ENCODE results near the gene CAMK2N2. TPM values are rescaled to one million over a fixed set of nuclear protein-coding genes. Genes with fewer than 3 reads are reported as not detected.

The CAMK2N2 gene
- total RNA-seq, 1 donor from 2014 or later: not detected

- no peak overlapping the region for H2AFZ ChIP-seq (replicated peaks)
- no peaks in the 10 kb centered on the region for H3K79me2 ChIP-seq (ENCODE audit: low read depth)
These were observed 21.6 kb downstream of the CAMK2N2 start for GRCh38 chr3:184239708-184240107.

GRCh38 chr3:184239221-184239620 lies 22.1 kb downstream of the CAMK2N2 start:
- Histone ChIP-seq H3K4me1 (no peaks in the 10 kb centered on the region), H3F3A (ENCODE audit: low read depth) (peaks cover 5% of the 10 kb centered on the region), H3K79me2 (ENCODE audit: low read depth) (no peaks in the 10 kb centered on the region), H4K20me1 (ENCODE audit: low read depth) (peaks cover 31% of the 10 kb centered on the region), H3K27me3 (peaks cover 5% of the 10 kb centered on the region), H3K4me3 (no peak overlapping the region), H3K9me3 (ENCODE audit: low read depth) (no peaks in the 10 kb centered on the region), H3K36me3 (no peaks in the 10 kb centered on the region), H3K27ac (no peak overlapping the region), H3K4me2 (no peak overlapping the region), H3K9ac (no peak overlapping the region), H2AFZ (replicated peaks) (no peak overlapping the region)
- TF ChIP-seq, protein P1, sequence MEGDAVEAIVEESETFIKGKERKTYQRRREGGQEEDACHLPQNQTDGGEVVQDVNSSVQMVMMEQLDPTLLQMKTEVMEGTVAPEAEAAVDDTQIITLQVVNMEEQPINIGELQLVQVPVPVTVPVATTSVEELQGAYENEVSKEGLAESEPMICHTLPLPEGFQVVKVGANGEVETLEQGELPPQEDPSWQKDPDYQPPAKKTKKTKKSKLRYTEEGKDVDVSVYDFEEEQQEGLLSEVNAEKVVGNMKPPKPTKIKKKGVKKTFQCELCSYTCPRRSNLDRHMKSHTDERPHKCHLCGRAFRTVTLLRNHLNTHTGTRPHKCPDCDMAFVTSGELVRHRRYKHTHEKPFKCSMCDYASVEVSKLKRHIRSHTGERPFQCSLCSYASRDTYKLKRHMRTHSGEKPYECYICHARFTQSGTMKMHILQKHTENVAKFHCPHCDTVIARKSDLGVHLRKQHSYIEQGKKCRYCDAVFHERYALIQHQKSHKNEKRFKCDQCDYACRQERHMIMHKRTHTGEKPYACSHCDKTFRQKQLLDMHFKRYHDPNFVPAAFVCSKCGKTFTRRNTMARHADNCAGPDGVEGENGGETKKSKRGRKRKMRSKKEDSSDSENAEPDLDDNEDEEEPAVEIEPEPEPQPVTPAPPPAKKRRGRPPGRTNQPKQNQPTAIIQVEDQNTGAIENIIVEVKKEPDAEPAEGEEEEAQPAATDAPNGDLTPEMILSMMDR (IDR thresholded peaks at IDR 0.05): no peak
- TF ChIP-seq EZH2phosphoT487 (IDR thresholded peaks at IDR 0.05) (no peak), EZH2 (IDR thresholded peaks at IDR 0.05) (no peak)
- H3K27ac Mint-ChIP-seq: no peak overlapping the region
- H3K36me3 Mint-ChIP-seq: peaks cover 1% of the 10 kb centered on the region
- H3K4me3 Mint-ChIP-seq: no peak overlapping the region
- H3K4me1 Mint-ChIP-seq: no peaks in the 10 kb centered on the region
- no peaks in the 10 kb centered on the region for H3K9me3 Mint-ChIP-seq
- H3K27me3 Mint-ChIP-seq (ENCODE audit: insufficient read depth, low read depth): peaks cover 14% of the 10 kb centered on the region
- DNase-seq (ENCODE audit: low spot score): no peak

More at GRCh38 chr3:184239708-184240107, 21.6 kb downstream of the CAMK2N2 start:
- Mint-ChIP-seq H3K4me3 (no peak overlapping the region), H3K4me1 (no peaks in the 10 kb centered on the region), H3K27ac (no peak overlapping the region), H3K27me3 (ENCODE audit: insufficient read depth, low read depth) (peaks cover 14% of the 10 kb centered on the region), H3K36me3 (peaks cover 1% of the 10 kb centered on the region), H3K9me3 (no peaks in the 10 kb centered on the region)
- H3K27ac ChIP-seq: no peak overlapping the region
- H3K4me3 ChIP-seq: no peak overlapping the region
- no peaks in the 10 kb centered on the region for H3K9me3 ChIP-seq (ENCODE audit: low read depth)
- TF ChIP-seq EZH2 (IDR thresholded peaks at IDR 0.05) (no peak), EZH2phosphoT487 (IDR thresholded peaks at IDR 0.05) (no peak)
- TF ChIP-seq, protein P1 (IDR thresholded peaks at IDR 0.05): no peak
- no peaks in the 10 kb centered on the region for H3K36me3 ChIP-seq
- peaks cover 5% of the 10 kb centered on the region for H3F3A ChIP-seq (ENCODE audit: low read depth)
- no peak overlapping the region for H3K4me2 ChIP-seq
- no peak overlapping the region for H3K9ac ChIP-seq
- H3K4me1 ChIP-seq: no peaks in the 10 kb centered on the region
- H4K20me1 ChIP-seq (ENCODE audit: low read depth): peaks cover 31% of the 10 kb centered on the region
- no peak for DNase-seq (ENCODE audit: low spot score)
- no peaks in the 10 kb centered on the region for H3K27me3 ChIP-seq

GRCh38 chr3:184238246-184238818 lies 23.0 kb downstream of the CAMK2N2 start:
- Histone ChIP-seq H3K4me1 (no peaks in the 10 kb centered on the region), H3K9ac (no peak overlapping the region), H2AFZ (replicated peaks) (no peak overlapping the region), H3F3A (ENCODE audit: low read depth) (peaks cover 5% of the 10 kb centered on the region), H3K27ac (no peak overlapping the region), H3K4me2 (no peak overlapping the region), H3K4me3 (no peak overlapping the region), H3K27me3 (peaks cover 13% of the 10 kb centered on the region), H3K79me2 (ENCODE audit: low read depth) (no peaks in the 10 kb centered on the region), H3K9me3 (ENCODE audit: low read depth) (no peaks in the 10 kb centered on the region), H3K36me3 (no peaks in the 10 kb centered on the region), H4K20me1 (ENCODE audit: low read depth) (peaks cover 28% of the 10 kb centered on the region)
- Mint-ChIP-seq H3K27ac (no peak overlapping the region), H3K4me1 (no peaks in the 10 kb centered on the region), H3K27me3 (ENCODE audit: insufficient read depth, low read depth) (peaks cover 15% of the 10 kb centered on the region), H3K36me3 (no peaks in the 10 kb centered on the region), H3K9me3 (no peaks in the 10 kb centered on the region), H3K4me3 (no peak overlapping the region)
- TF ChIP-seq EZH2phosphoT487 (IDR thresholded peaks at IDR 0.05) (no peak), EZH2 (IDR thresholded peaks at IDR 0.05) (no peak)
- TF ChIP-seq, protein P1 (IDR thresholded peaks at IDR 0.05): no peak
- no peak for DNase-seq (ENCODE audit: low spot score)

All from neural progenitor cell (in vitro differentiated cells).